Tibial nerve (tissue), 3 donors: ENCODE results near the gene MYBBP1A.

ENCODE experiments used
- POLR2A ChIP-seq, 2 donors: fragments of 450-650 bp; IDR thresholded peaks; one replicate each; pipeline ENCODE4 v1.6.1; 2017; ENCODE audit warnings: antibody characterized with exemption in 2 of 2, mild to moderate bottlenecking in 2 of 2, moderate library complexity in 2 of 2
- TF ChIP-seq, protein P1 (sequence below), 5 experiments: fragments of 200-600 bp in 3 of 5; fragments of 450-650 bp in 2 of 5; sonication (generic) in 3 of 5; IDR thresholded peaks; one replicate each; pipeline ENCODE4 v1.5.1; 2016 to 2019; ENCODE audit warnings: antibody characterized with exemption in 5 of 5, mild to moderate bottlenecking in 3 of 5, moderate library complexity in 2 of 5

GRCh38 chr17:4587803-4588202 is 32.6 kb upstream of the MYBBP1A start:
- TF ChIP-seq, protein P1, sequence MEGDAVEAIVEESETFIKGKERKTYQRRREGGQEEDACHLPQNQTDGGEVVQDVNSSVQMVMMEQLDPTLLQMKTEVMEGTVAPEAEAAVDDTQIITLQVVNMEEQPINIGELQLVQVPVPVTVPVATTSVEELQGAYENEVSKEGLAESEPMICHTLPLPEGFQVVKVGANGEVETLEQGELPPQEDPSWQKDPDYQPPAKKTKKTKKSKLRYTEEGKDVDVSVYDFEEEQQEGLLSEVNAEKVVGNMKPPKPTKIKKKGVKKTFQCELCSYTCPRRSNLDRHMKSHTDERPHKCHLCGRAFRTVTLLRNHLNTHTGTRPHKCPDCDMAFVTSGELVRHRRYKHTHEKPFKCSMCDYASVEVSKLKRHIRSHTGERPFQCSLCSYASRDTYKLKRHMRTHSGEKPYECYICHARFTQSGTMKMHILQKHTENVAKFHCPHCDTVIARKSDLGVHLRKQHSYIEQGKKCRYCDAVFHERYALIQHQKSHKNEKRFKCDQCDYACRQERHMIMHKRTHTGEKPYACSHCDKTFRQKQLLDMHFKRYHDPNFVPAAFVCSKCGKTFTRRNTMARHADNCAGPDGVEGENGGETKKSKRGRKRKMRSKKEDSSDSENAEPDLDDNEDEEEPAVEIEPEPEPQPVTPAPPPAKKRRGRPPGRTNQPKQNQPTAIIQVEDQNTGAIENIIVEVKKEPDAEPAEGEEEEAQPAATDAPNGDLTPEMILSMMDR (IDR thresholded peaks at IDR 0.05): no peak
- TF ChIP-seq POLR2A (IDR thresholded peaks at IDR 0.05): no peak
